ENCODE data around the gene SPATS2. TPM values are rescaled to one million over a fixed set of nuclear protein-coding genes. Genes with fewer than 3 reads are reported as not detected.

Gene SPATS2
- total RNA-seq, 1 donor from 2014 or later: 49.5 TPM

DNA sequence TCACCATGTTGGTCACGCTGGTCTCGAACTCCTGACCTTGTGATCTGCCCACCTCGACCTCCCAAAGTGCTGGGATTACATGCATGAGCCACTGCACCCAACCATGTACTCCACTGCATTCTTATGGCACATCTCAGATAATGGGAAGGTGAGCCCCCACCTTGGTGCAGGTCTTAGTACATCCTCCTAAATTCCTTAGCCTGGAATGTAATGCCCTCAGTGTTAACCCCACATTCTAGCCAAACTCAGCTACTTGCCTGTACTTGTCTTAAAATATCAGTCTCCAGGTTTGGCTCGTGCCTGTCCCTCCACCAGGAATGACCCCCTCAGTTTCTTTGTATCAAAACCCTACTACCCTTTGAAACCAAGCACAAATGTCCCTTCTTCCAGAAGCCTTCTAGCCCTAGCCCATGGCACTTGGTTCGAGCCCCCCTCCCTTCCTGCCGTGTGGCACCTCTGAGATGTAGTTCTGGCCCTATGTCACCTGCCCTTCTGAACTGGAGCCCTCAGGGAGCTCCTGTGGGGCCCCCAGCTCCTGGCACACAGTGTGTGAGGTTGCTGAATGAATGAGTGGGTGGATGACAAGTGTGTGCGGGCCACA is 179.9 kb downstream of the SPATS2 start:
- H2AFZ ChIP-seq (replicated peaks): no peak overlapping the region
- peaks cover 2% of the 10 kb centered on the region for H3K9me3 Mint-ChIP-seq
- no peaks in the 10 kb centered on the region for H3K9me3 ChIP-seq (ENCODE audit: low read depth)
- H3K27me3 Mint-ChIP-seq (ENCODE audit: insufficient read depth, low read depth): peaks cover 32% of the 10 kb centered on the region
- H3K4me3 ChIP-seq: no peak overlapping the region
- peaks cover 6% of the 10 kb centered on the region for H3F3A ChIP-seq (ENCODE audit: low read depth)
- H3K4me1 Mint-ChIP-seq: peaks cover 24% of the 10 kb centered on the region
- no peak overlapping the region for H3K4me3 Mint-ChIP-seq
- H3K9ac ChIP-seq: no peak overlapping the region
- DNase-seq (ENCODE audit: low spot score): no peak
- H3K4me2 ChIP-seq: no peak overlapping the region
- H3K27ac ChIP-seq: no peak overlapping the region
- H3K27me3 ChIP-seq: peaks cover 96% of the 10 kb centered on the region
- TF ChIP-seq, protein P1, sequence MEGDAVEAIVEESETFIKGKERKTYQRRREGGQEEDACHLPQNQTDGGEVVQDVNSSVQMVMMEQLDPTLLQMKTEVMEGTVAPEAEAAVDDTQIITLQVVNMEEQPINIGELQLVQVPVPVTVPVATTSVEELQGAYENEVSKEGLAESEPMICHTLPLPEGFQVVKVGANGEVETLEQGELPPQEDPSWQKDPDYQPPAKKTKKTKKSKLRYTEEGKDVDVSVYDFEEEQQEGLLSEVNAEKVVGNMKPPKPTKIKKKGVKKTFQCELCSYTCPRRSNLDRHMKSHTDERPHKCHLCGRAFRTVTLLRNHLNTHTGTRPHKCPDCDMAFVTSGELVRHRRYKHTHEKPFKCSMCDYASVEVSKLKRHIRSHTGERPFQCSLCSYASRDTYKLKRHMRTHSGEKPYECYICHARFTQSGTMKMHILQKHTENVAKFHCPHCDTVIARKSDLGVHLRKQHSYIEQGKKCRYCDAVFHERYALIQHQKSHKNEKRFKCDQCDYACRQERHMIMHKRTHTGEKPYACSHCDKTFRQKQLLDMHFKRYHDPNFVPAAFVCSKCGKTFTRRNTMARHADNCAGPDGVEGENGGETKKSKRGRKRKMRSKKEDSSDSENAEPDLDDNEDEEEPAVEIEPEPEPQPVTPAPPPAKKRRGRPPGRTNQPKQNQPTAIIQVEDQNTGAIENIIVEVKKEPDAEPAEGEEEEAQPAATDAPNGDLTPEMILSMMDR (IDR thresholded peaks at IDR 0.05): no peak
- TF ChIP-seq EZH2phosphoT487 (IDR thresholded peaks at IDR 0.05) (no peak), EZH2 (IDR thresholded peaks at IDR 0.05) (no peak)
- peaks cover 14% of the 10 kb centered on the region for H3K4me1 ChIP-seq
- no peaks in the 10 kb centered on the region for H3K36me3 ChIP-seq
- H4K20me1 ChIP-seq (ENCODE audit: low read depth): no peaks in the 10 kb centered on the region
- no peaks in the 10 kb centered on the region for H3K79me2 ChIP-seq (ENCODE audit: low read depth)
- peaks cover 2% of the 10 kb centered on the region for H3K36me3 Mint-ChIP-seq
- H3K27ac Mint-ChIP-seq: no peak overlapping the region

DNA sequence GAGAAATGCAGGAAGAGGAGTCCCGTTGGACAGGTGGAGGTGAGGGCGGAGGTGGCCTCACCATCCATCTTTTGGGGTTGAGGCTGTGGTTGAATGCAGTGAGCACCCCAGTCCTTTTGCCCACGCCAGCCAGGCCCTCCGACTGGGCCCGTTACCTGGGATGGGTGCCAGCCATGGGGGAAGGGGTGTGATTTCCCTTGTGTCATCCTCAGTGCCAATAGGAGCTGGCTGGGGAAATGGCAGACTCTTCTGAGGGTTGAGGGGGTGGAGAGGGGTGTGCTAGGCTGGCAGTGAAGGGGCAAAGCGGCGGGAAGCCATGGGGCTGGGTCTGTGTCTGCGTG is 181.2 kb downstream of the SPATS2 start:
- Histone ChIP-seq H3K9me3 (ENCODE audit: low read depth) (no peaks in the 10 kb centered on the region), H3K4me3 (peak overlapping the region; percentile 29), H3K79me2 (ENCODE audit: low read depth) (no peaks in the 10 kb centered on the region), H3K9ac (no peak overlapping the region), H3K27me3 (peaks cover 94% of the 10 kb centered on the region), H2AFZ (replicated peaks) (peak overlapping the region; percentile 99), H3F3A (ENCODE audit: low read depth) (peaks cover 6% of the 10 kb centered on the region), H3K4me1 (peaks cover 14% of the 10 kb centered on the region), H3K4me2 (peak overlapping the region; percentile 70), H4K20me1 (ENCODE audit: low read depth) (no peaks in the 10 kb centered on the region), H3K36me3 (no peaks in the 10 kb centered on the region), H3K27ac (no peak overlapping the region)
- no peak for DNase-seq (ENCODE audit: low spot score)
- Mint-ChIP-seq H3K9me3 (peaks cover 2% of the 10 kb centered on the region), H3K4me3 (no peak overlapping the region), H3K27ac (no peak overlapping the region), H3K4me1 (peaks cover 22% of the 10 kb centered on the region), H3K27me3 (ENCODE audit: insufficient read depth, low read depth) (peaks cover 28% of the 10 kb centered on the region), H3K36me3 (peaks cover 2% of the 10 kb centered on the region)
- TF ChIP-seq EZH2 (IDR thresholded peaks at IDR 0.05): no peak
- TF ChIP-seq, protein P1 (IDR thresholded peaks at IDR 0.05): no peak
- no peak for TF ChIP-seq EZH2phosphoT487 (IDR thresholded peaks at IDR 0.05)

DNA sequence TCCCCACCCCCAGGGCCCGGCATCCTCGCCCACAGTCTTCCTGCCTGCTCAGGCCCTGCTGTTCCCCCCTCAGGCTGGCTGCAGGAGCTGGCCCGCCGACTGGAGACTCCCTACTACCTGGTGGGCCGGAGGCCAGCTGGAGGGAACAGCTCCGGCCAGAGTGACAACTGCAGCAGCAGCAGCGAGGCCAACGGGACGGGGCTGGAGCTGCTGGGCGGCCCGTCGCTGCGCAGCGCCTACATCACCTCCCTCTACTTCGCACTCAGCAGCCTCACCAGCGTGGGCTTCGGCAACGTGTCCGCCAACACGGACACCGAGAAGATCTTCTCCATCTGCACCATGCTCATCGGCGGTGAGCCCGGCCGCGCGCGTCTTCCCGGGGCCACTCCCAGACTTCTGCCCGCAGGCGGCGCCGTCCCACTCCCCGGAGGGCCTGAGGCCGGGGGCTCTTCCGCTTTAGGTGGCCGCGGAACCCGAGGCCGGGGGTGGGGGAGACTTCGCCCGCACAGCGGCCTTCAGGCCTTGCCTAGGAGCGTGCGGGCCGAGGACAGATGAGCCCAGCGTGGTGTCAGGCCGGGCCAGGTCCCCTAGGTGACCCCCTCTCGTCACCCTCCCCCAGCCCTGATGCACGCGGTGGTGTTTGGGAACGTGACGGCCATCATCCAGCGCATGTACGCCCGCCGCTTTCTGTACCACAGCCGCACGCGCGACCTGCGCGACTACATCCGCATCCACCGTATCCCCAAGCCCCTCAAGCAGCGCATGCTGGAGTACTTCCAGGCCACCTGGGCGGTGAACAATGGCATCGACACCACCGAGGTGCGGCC is 181.8 kb downstream of the SPATS2 start:
- Histone ChIP-seq H3K27ac (no peak overlapping the region), H3K27me3 (peaks cover 88% of the 10 kb centered on the region), H3F3A (ENCODE audit: low read depth) (peaks cover 6% of the 10 kb centered on the region), H3K4me3 (peak overlapping the region; percentile 29), H3K36me3 (no peaks in the 10 kb centered on the region), H3K4me1 (peaks cover 11% of the 10 kb centered on the region), H3K9me3 (ENCODE audit: low read depth) (no peaks in the 10 kb centered on the region), H3K79me2 (ENCODE audit: low read depth) (no peaks in the 10 kb centered on the region), H3K9ac (no peak overlapping the region), H3K4me2 (peak overlapping the region; percentile 70), H4K20me1 (ENCODE audit: low read depth) (no peaks in the 10 kb centered on the region), H2AFZ (replicated peaks) (peak overlapping the region; percentile 99)
- TF ChIP-seq, protein P1 (IDR thresholded peaks at IDR 0.05): peak; percentile 56
- TF ChIP-seq EZH2phosphoT487 (IDR thresholded peaks at IDR 0.05) (peak; percentile 26), EZH2 (IDR thresholded peaks at IDR 0.05) (peak; percentile 42)
- H3K27me3 Mint-ChIP-seq (ENCODE audit: insufficient read depth, low read depth): peaks cover 25% of the 10 kb centered on the region
- H3K36me3 Mint-ChIP-seq: peaks cover 2% of the 10 kb centered on the region
- H3K9me3 Mint-ChIP-seq: peaks cover 2% of the 10 kb centered on the region
- peak; percentile 75 for DNase-seq (ENCODE audit: low spot score)
- H3K4me3 Mint-ChIP-seq: no peak overlapping the region
- H3K4me1 Mint-ChIP-seq: peaks cover 19% of the 10 kb centered on the region
- no peak overlapping the region for H3K27ac Mint-ChIP-seq
